ENCODE results near the gene APOD. TPM values are rescaled to one million over a fixed set of nuclear protein-coding genes. Genes with fewer than 3 reads are reported as not detected.

APOD gene
- total RNA-seq, 1 experiment from 2014 or later, result not detected

DNA sequence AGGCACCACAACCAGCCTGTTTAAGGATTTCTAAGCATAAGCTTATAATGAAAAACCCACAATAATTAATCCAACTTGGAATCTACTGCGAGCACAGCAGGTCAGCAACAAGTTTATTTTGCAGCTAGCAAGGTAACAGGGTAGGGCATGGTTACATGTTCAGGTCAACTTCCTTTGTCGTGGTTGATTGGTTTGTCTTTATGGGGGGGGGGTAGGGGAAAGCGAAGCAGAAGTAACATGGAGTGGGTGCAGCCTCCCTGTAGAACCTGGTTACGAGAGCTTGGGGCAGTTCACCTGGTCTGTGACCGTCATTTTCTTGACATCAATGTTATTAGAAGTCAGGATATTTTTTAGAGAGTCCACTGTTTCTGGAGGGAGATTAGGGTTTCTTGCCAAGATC is 15.1 kb downstream of the APOD start:
- intact Hi-C loops (cut with micrococcal nuclease; ENCODE audit: unreplicated experiment), result no loop called here
- Mint-ChIP-seq H3K36me3 (ENCODE audit: insufficient read depth, unreplicated experiment) (no peaks in the 10 kb centered on the region), H3K9me3 (ENCODE audit: low read depth, unreplicated experiment) (no peaks in the 10 kb centered on the region), H3K4me3 (ENCODE audit: low read depth, unreplicated experiment) (no peak overlapping the region), H3K4me1 (ENCODE audit: low read depth, unreplicated experiment) (peaks cover 7% of the 10 kb centered on the region), H3K27ac (ENCODE audit: unreplicated experiment) (no peak overlapping the region), H3K27me3 (ENCODE audit: unreplicated experiment) (peaks cover 42% of the 10 kb centered on the region)
- TF ChIP-seq, protein P1, sequence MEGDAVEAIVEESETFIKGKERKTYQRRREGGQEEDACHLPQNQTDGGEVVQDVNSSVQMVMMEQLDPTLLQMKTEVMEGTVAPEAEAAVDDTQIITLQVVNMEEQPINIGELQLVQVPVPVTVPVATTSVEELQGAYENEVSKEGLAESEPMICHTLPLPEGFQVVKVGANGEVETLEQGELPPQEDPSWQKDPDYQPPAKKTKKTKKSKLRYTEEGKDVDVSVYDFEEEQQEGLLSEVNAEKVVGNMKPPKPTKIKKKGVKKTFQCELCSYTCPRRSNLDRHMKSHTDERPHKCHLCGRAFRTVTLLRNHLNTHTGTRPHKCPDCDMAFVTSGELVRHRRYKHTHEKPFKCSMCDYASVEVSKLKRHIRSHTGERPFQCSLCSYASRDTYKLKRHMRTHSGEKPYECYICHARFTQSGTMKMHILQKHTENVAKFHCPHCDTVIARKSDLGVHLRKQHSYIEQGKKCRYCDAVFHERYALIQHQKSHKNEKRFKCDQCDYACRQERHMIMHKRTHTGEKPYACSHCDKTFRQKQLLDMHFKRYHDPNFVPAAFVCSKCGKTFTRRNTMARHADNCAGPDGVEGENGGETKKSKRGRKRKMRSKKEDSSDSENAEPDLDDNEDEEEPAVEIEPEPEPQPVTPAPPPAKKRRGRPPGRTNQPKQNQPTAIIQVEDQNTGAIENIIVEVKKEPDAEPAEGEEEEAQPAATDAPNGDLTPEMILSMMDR (IDR thresholded peaks at IDR 0.05; ENCODE audit: unreplicated experiment), result no peak
- BruUV-seq (replicated peaks), result no TSS peak
- CTCF ChIA-PET, result interaction anchor here (1.1 kb wide), 1 partner anchor 15 kb away, joined by 4 read pairs; the partner anchor contains the start of gene APOD
- DNase-seq, result no peak

DNA sequence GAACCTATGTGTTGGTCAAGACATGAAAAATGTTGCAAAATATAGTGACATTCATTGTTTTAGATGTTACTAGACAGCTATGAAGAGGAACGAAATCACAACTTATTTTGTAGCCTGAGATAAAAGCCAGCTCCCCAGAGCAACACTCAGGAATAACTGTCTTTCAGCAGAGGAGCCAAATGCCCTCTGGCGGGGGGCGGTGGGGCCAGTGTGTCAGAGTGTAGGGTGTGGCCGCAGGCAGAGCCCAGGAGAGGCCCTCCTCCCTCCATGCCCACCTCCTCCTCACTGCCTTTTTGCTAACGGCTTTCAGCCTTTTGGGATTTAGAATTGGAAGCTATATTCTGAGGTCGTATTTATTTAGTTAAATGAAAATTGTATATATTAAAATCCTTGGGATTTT is 16.9 kb downstream of the APOD start:
- Mint-ChIP-seq H3K4me1 (ENCODE audit: low read depth, unreplicated experiment) (peaks cover 7% of the 10 kb centered on the region), H3K9me3 (ENCODE audit: low read depth, unreplicated experiment) (no peaks in the 10 kb centered on the region), H3K27ac (ENCODE audit: unreplicated experiment) (no peak overlapping the region), H3K36me3 (ENCODE audit: insufficient read depth, unreplicated experiment) (no peaks in the 10 kb centered on the region), H3K4me3 (ENCODE audit: low read depth, unreplicated experiment) (no peak overlapping the region), H3K27me3 (ENCODE audit: unreplicated experiment) (peaks cover 24% of the 10 kb centered on the region)
- CTCF ChIA-PET, result no interaction called here
- TF ChIP-seq, protein P1 (IDR thresholded peaks at IDR 0.05; ENCODE audit: unreplicated experiment), result no peak
- BruUV-seq (replicated peaks), result no TSS peak
- intact Hi-C loops (cut with micrococcal nuclease; ENCODE audit: unreplicated experiment), result no loop called here
- DNase-seq, result peak; percentile 48

DNA sequence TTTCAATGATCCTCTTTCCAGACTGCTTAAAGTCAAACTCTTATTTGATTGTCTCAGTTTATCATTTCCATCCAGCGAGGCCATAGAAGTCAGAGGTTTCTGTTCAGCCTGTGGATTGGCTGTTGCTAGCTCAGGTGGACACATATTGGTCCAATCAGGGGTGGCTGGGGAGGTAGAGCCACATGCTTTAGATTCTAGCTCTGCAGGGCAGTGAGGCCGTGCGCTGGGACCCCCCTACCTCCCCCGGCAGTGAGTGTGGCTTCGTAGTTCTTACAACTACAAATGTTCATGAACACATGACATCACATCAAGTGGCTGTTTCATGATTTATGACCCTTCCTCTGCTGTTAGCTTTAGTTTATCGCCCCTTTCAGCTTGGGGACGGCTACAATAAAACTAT is 18.0 kb downstream of the APOD start:
- CTCF ChIA-PET, result no interaction called here
- H3K9me3 Mint-ChIP-seq (ENCODE audit: low read depth, unreplicated experiment), result no peaks in the 10 kb centered on the region
- H3K27me3 Mint-ChIP-seq (ENCODE audit: unreplicated experiment), result peaks cover 16% of the 10 kb centered on the region
- TF ChIP-seq, protein P1 (IDR thresholded peaks at IDR 0.05; ENCODE audit: unreplicated experiment), result no peak
- H3K27ac Mint-ChIP-seq (ENCODE audit: unreplicated experiment), result no peak overlapping the region
- BruUV-seq (replicated peaks), result no TSS peak
- intact Hi-C loops (cut with micrococcal nuclease; ENCODE audit: unreplicated experiment), result no loop called here
- no peaks in the 10 kb centered on the region for H3K36me3 Mint-ChIP-seq (ENCODE audit: insufficient read depth, unreplicated experiment)
- DNase-seq, result no peak
- H3K4me1 Mint-ChIP-seq (ENCODE audit: low read depth, unreplicated experiment), result peaks cover 9% of the 10 kb centered on the region
- H3K4me3 Mint-ChIP-seq (ENCODE audit: low read depth, unreplicated experiment), result no peak overlapping the region

DNA sequence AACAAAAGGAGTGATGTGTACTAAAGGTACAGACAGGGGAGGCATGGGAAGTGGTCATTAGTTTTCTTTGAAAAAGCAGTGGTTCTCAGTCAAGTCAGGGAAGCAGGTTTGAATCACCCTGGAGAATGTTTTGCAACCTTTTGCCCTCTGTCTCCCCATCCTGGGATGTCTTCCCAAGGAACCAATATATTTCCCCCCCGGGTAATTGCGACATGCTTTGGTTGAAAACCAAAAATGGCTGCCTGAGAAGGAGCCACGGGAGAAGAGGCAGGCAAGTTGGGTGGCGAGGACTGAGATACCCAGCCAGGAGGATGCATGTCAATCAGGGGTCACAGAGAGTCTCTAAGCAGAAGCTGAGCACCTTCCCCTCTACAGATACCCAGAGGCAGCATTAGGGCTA is 20.4 kb downstream of the APOD start:
- intact Hi-C loops (cut with micrococcal nuclease; ENCODE audit: unreplicated experiment), result no loop called here
- H3K4me1 Mint-ChIP-seq (ENCODE audit: low read depth, unreplicated experiment), result peaks cover 32% of the 10 kb centered on the region
- peaks cover 16% of the 10 kb centered on the region for H3K27me3 Mint-ChIP-seq (ENCODE audit: unreplicated experiment)
- no TSS peak for BruUV-seq (replicated peaks)
- DNase-seq, result no peak
- H3K36me3 Mint-ChIP-seq (ENCODE audit: insufficient read depth, unreplicated experiment), result no peaks in the 10 kb centered on the region
- H3K27ac Mint-ChIP-seq (ENCODE audit: unreplicated experiment), result no peak overlapping the region
- CTCF ChIA-PET, result no interaction called here
- TF ChIP-seq, protein P1 (IDR thresholded peaks at IDR 0.05; ENCODE audit: unreplicated experiment), result no peak
- H3K4me3 Mint-ChIP-seq (ENCODE audit: low read depth, unreplicated experiment), result no peak overlapping the region
- no peaks in the 10 kb centered on the region for H3K9me3 Mint-ChIP-seq (ENCODE audit: low read depth, unreplicated experiment)

All from Calu3 (cell line).